Kidney (tissue), 14 donors: ENCODE data around the gene TCP11L2. TPM values are rescaled to one million over a fixed set of nuclear protein-coding genes. Genes with fewer than 3 reads are reported as not detected.

Experiments used
- DNase-seq, 5 donors: peaks; one replicate each; pipeline ENCODE4 v3.0.0-alpha.2; 2013 to 2020
- FAIRE-seq: peaks from 2 replicates; lab custom pipeline; 2012; peaks lifted over from hg19 to GRCh38; lab: Jason Lieb, UNC
- H3K27ac ChIP-seq, 2 donors: one replicate each; pipeline ENCODE4 v1.7.0; 2013; ENCODE audit warnings: low read depth in 2 of 2, low read length in 2 of 2, inconsistent platforms in 1 of 2
- H3K27me3 ChIP-seq: one replicate; pipeline ENCODE4 v1.7.1; 2013; ENCODE audit warnings: low read length, inconsistent platforms; ENCODE audit not compliant: control insufficient read depth, insufficient read depth
- H3K36me3 ChIP-seq, 3 donors: one replicate each; pipeline versions ENCODE4 v1.7.0 to v1.7.1; 2013; ENCODE audit warnings: low read length in 3 of 3, control low read depth in 1 of 3, inconsistent platforms in 1 of 3; ENCODE audit not compliant: insufficient read depth in 3 of 3, control insufficient read depth in 2 of 3
- H3K4me1 ChIP-seq, 3 donors: one replicate each; pipeline versions ENCODE4 v1.7.0 to v1.7.1; 2013; ENCODE audit warnings: low read length in 3 of 3, inconsistent platforms in 1 of 3, low read depth in 1 of 3; ENCODE audit not compliant: control insufficient read depth in 2 of 3, insufficient read depth in 2 of 3
- H3K4me3 ChIP-seq, 3 donors: one replicate each; pipeline versions ENCODE4 v1.7.0 to v1.8.1; 2013; ENCODE audit warnings: low read length in 3 of 3, control low read depth in 1 of 3, inconsistent platforms in 1 of 3
- H3K9ac ChIP-seq, 3 donors: one replicate each; pipeline versions ENCODE4 v1.7.0 to v1.7.1; 2013; ENCODE audit warnings: low read length in 3 of 3, control low read depth in 1 of 3, inconsistent platforms in 1 of 3
- H3K9me3 ChIP-seq, 3 donors: one replicate each; pipeline versions ENCODE4 v1.7.0 to v1.7.1; 2013; ENCODE audit warnings: low read length in 3 of 3, control low read depth in 1 of 3, inconsistent platforms in 1 of 3; ENCODE audit not compliant: control insufficient read depth in 2 of 3, insufficient read depth in 1 of 3
- intact Hi-C: fragments of 100-400 bp; cut with DNase I; formaldehyde crosslinking; loops from one replicate; pipeline ENCODE4 v1.11.1; 2022
- polyA plus RNA-seq: library from polyadenylated mRNA; stranded (reverse); fragments of 350-450 nt; fragmentation: Illumina TruSeq; extraction: RNeasy Lipid Tissue Mini Kit (QIAGEN cat#74804); gene quantifications from one replicate; pipeline ENCODE4 v1.2.3, GENCODE V29; 2014; ENCODE audit warnings: low read depth, low replicate concordance; ENCODE audit not compliant: insufficient read depth
- total RNA-seq: library from RNA; stranded (reverse); fragmentation: NEBNext Ultra II Directional; extraction: Animal tissue kit (Norgen Biotek cat#: 25700); gene quantifications from one replicate; pipeline ENCODE4 v1.2.1, GENCODE V29; 2021
- TF ChIP-seq, protein P1 (sequence below): IDR thresholded peaks from 3 replicates; pipeline ENCODE4 v1.5.1; 2012; ENCODE audit warnings: mild to moderate bottlenecking, moderate library complexity, borderline replicate concordance; ENCODE audit not compliant: insufficient read depth; ENCODE audit errors: extremely low read depth
- donor health status: control.
- donor health status: control.
- donor health status: control.
- donor health status: control.
- donor health status: control.
- donor health status: DM: yes; HTN: yes; CAD: no.
- donor health status: Normal renal cell carcinoma (clear cell type).

Gene TCP11L2
- total and polyA plus RNA-seq, 2 donors from 2014 or later, result 2.3 to 34.5 TPM

GRCh38 chr12:106357549-106358395, 55.2 kb downstream of the TCP11L2 start, which contains the start of gene POLR3B:
TSS of gene POLR3B (plus strand) at chr12:106357748. CDS start at chr12:106357880, 132 bp downstream.
- Histone ChIP-seq H3K36me3 (peaks cover 0 to 2% (median 0%) of the 10 kb centered on the region in 3 donors), H3K9me3 (no peaks in the 10 kb centered on the region), H3K4me3 (peak within 1 kb of the TSS; percentile 88 to 93 (median 89)), H3K27me3 (no peaks in the 10 kb centered on the region), H3K9ac (peak within 1 kb of the TSS; percentile 51 to 86 (median 83)), H3K27ac (peak within 1 kb of the TSS; percentile 96 to 99), H3K4me1 (peaks cover 0 to 27% (median 19%) of the 10 kb centered on the region in 3 donors)
- no peak for FAIRE-seq
- DNase-seq, result peak; percentile 97 to 99 (median 98)
- intact Hi-C loops, result no loop called here
- TF ChIP-seq, protein P1, sequence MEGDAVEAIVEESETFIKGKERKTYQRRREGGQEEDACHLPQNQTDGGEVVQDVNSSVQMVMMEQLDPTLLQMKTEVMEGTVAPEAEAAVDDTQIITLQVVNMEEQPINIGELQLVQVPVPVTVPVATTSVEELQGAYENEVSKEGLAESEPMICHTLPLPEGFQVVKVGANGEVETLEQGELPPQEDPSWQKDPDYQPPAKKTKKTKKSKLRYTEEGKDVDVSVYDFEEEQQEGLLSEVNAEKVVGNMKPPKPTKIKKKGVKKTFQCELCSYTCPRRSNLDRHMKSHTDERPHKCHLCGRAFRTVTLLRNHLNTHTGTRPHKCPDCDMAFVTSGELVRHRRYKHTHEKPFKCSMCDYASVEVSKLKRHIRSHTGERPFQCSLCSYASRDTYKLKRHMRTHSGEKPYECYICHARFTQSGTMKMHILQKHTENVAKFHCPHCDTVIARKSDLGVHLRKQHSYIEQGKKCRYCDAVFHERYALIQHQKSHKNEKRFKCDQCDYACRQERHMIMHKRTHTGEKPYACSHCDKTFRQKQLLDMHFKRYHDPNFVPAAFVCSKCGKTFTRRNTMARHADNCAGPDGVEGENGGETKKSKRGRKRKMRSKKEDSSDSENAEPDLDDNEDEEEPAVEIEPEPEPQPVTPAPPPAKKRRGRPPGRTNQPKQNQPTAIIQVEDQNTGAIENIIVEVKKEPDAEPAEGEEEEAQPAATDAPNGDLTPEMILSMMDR, result peak; percentile 70

DNA sequence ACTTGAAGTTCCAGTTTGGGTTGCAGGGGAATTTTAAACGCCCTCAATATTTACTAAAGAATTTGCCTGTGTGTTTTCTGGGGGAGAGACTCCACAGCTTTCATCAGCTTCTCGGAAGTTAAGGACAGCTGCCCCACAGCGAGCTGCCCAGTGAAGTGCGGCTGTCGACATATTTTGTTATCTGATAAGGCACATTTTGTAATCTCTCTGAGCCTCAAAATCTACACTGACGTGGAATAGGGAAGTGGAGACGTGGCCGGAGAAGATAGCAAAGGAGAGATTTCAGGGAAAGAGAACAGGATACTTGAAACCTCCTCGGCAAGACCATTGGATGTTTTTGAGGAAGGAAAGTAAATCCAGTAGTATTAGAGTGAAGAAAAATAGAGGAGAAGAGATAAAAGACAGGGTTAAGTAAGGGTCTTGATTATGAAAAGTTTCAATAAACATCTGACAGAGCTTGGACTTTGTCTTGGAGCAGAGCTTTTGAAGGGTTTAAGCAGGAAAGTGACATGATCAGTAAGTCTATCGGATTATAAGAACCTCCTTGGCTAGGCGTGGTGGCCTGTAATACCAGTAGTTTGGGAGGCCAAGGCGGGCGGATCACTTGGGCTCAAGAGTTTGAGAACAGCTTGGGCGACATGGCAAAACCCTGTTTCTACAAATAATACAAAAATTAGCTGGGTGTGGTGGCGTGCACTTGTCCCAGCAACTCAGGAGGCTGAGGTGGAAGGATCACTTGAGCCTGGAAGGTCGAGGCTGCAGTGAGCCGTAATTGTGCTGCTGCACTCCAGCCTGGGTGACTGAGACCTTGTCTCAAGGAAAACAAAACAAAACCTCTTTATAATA, 56.1 kb downstream of the TCP11L2 start:
- Histone ChIP-seq H3K9me3 (no peaks in the 10 kb centered on the region), H3K27me3 (no peaks in the 10 kb centered on the region), H3K27ac (peak overlapping the region; percentile 96 to 99), H3K9ac (peak overlapping the region; percentile 41 to 86 (median 83)), H3K4me1 (peaks cover 0 to 27% (median 19%) of the 10 kb centered on the region in 3 donors), H3K36me3 (peaks cover 0 to 2% (median 0%) of the 10 kb centered on the region in 3 donors), H3K4me3 (peak overlapping the region; percentile 88 to 93 (median 89))
- intact Hi-C loops, result no loop called here
- FAIRE-seq (no peak), DNase-seq (no peak)
- TF ChIP-seq, protein P1, result no peak

GRCh38 chr12:106359646-106360399, 57.3 kb downstream of the TCP11L2 start:
- no peak for DNase-seq
- intact Hi-C loops, result no loop called here
- Histone ChIP-seq H3K4me3 (peak overlapping the region in 1 of 3 donors; percentile 18), H3K27ac (no peak overlapping the region), H3K27me3 (no peaks in the 10 kb centered on the region), H3K9ac (peak overlapping the region in 1 of 3 donors; percentile 0), H3K9me3 (no peaks in the 10 kb centered on the region), H3K4me1 (peaks cover 0 to 27% (median 19%) of the 10 kb centered on the region in 3 donors), H3K36me3 (peaks cover 0 to 5% (median 2%) of the 10 kb centered on the region in 3 donors)
- FAIRE-seq, result no peak
- TF ChIP-seq, protein P1, result no peak
